GM21825 (cell line): ENCODE measurements around the gene HERPUD1.
"Not testable (repeated sequence)": the region's sequence is repeated elsewhere in the genome, so short reads cannot be mapped to it uniquely, and the experiment has no call there.

Experiments used
- ATAC-seq: cut with Tn5 transposase; IDR thresholded peaks from one replicate; pipeline ENCODE4 v1.9.1; 2021; ENCODE audit warnings: mild to moderate bottlenecking, moderate library complexity; ENCODE audit not compliant: unreplicated experiment

HERPUD1 gene

GRCh38 chr16:56977823-56978430 is 46.0 kb downstream of the HERPUD1 start:
- no peak for ATAC-seq

- no peak for ATAC-seq
Observed at GRCh38 chr16:56980201-56980535, 48.2 kb downstream of the HERPUD1 start.

- peak; percentile 33 for ATAC-seq
Observed at GRCh38 chr16:56980792-56981724, 49.1 kb downstream of the HERPUD1 start.

GRCh38 chr16:56981729-56982271 is 49.9 kb downstream of the HERPUD1 start:
- ATAC-seq = no peak

GRCh38 chr16:56982695-56983094 is 50.8 kb downstream of the HERPUD1 start:
- no peak for ATAC-seq

GRCh38 chr16:56983211-56983751 is 51.3 kb downstream of the HERPUD1 start:
- no peak for ATAC-seq

- no peak for ATAC-seq
Observed at GRCh38 chr16:56984639-56985038, 52.7 kb downstream of the HERPUD1 start.

- ATAC-seq = no peak
Observed at GRCh38 chr16:56985288-56985961, 53.5 kb downstream of the HERPUD1 start.

- ATAC-seq = no peak
Observed at GRCh38 chr16:56985962-56986360, 54.0 kb downstream of the HERPUD1 start.

- no peak for ATAC-seq
Observed at GRCh38 chr16:56986361-56986760, 54.4 kb downstream of the HERPUD1 start.

- ATAC-seq = not testable (repeated sequence)
Observed at GRCh38 chr16:56986908-56987307, 55.0 kb downstream of the HERPUD1 start.

GRCh38 chr16:56987692-56988091 is 55.8 kb downstream of the HERPUD1 start:
- ATAC-seq = no peak

- ATAC-seq = no peak
Observed at GRCh38 chr16:56988161-56988947, 56.4 kb downstream of the HERPUD1 start.

GRCh38 chr16:56988948-56989945 is 57.3 kb downstream of the HERPUD1 start, which contains the start of gene NLRC5:
TSS of gene NLRC5 (plus strand) at chr16:56989557. CDS start at chr16:57020713, 31,156 bp downstream.
- ATAC-seq = peak; percentile 67

GRCh38 chr16:56989988-56990387 is 58.0 kb downstream of the HERPUD1 start:
- no peak for ATAC-seq

- no peak for ATAC-seq
Observed at GRCh38 chr16:56990407-56991286, 58.7 kb downstream of the HERPUD1 start.

- ATAC-seq = not testable (repeated sequence)
Observed at GRCh38 chr16:56992431-56992830, 60.5 kb downstream of the HERPUD1 start.

GRCh38 chr16:56993204-56993603 is 61.3 kb downstream of the HERPUD1 start:
- no peak for ATAC-seq
